ENCODE measurements around the gene MAGEB6.
"Not testable (repeated sequence)": the region's sequence is repeated elsewhere in the genome, so short reads cannot be mapped to it uniquely, and the experiment has no call there.

MAGEB6 gene, protein sequence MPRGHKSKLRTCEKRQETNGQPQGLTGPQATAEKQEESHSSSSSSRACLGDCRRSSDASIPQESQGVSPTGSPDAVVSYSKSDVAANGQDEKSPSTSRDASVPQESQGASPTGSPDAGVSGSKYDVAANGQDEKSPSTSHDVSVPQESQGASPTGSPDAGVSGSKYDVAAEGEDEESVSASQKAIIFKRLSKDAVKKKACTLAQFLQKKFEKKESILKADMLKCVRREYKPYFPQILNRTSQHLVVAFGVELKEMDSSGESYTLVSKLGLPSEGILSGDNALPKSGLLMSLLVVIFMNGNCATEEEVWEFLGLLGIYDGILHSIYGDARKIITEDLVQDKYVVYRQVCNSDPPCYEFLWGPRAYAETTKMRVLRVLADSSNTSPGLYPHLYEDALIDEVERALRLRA

DNA sequence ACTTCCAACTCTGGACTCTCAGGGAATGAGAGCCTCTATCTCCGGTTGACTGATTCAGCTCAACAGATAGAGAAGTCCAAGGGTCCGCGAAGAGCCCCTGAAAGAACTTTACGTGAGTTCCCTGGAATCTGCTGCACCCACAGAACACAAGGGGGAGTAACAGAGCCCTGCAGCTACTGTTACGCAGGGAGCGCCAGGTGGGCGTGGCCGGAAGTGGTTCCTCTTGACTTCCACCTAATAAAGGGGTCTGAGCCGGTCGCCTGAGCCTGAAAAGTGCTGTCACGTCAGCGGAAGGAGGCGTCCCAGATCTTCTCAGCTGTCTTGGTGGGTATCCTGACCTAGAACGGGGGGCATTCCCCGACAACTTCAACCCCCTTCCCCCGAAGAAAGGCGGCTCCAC is at the start of gene MAGEB6:
Gene MAGEB6 (plus strand): TSS at position 237 of the 400 bp plus-strand sequence. CDS start 1,407 bp downstream, outside the sequence.
- H3K4me1 Mint-ChIP-seq (ENCODE audit: low read depth), result no peaks in the 10 kb centered on the region
- no peaks in the 10 kb centered on the region for H3K36me3 Mint-ChIP-seq (ENCODE audit: low read depth)
- no peak within 1 kb of the TSS for H3K4me3 Mint-ChIP-seq
- no peaks in the 10 kb centered on the region for H3K27me3 Mint-ChIP-seq (ENCODE audit: low read depth)
- H3K27ac Mint-ChIP-seq, result no peak within 1 kb of the TSS
- H3K9me3 Mint-ChIP-seq, result peaks cover 6% of the 10 kb centered on the region

DNA sequence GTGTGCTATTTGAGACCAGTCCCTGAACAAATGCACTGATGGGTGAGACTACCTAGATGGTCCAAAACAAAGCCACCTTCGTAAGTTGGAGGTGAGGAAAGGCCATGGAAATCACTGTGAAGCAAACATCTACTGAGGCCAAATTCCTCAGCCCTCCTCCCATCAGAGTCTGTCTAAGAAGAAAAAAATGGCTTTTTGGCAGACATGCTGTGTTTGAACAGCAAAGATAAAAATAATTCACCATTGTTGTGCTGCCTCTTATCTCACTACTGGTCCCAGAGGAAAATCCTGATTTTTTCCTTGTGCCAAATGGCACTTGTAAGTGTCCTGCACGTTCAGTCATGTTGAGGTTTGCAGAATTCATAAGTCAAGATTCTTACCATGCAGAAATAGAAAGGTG is 46.2 kb upstream of the MAGEB6 start:
- no peak overlapping the region for H3K4me3 Mint-ChIP-seq
- H3K36me3 Mint-ChIP-seq (ENCODE audit: low read depth), result no peaks in the 10 kb centered on the region
- no peaks in the 10 kb centered on the region for H3K27me3 Mint-ChIP-seq (ENCODE audit: low read depth)
- H3K4me1 Mint-ChIP-seq (ENCODE audit: low read depth), result no peaks in the 10 kb centered on the region
- no peak overlapping the region for H3K27ac Mint-ChIP-seq
- no peaks in the 10 kb centered on the region for H3K9me3 Mint-ChIP-seq

DNA sequence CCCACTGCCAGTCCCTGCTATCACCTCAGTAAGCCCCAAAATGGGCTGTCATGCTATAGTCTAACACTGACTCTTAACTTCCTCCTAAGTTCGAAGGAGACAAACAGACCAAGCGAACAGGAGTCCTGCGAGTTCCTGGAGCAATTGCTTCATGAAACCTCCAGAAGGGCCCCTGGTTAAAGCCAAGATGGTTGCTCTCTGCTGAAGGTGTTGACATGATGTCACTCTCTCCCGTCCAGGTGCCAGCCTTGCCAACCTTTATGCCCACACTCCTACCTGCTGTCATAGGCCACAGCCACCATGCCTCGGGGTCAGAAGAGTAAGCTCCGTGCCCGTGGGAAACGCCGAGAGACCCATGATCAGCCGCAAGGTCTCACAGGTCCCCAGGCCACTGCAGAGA is 31.9 kb upstream of the MAGEB6 start, which contains the start of gene MAGEB6B:
Gene MAGEB6B (plus strand): TSS at position 301 of the 400 bp plus-strand sequence. CDS start 0 bp downstream, at position 301.
- Mint-ChIP-seq H3K9me3 (peaks cover 3% of the 10 kb centered on the region), H3K4me3 (no peak within 1 kb of the TSS), H3K36me3 (ENCODE audit: low read depth) (no peaks in the 10 kb centered on the region), H3K27ac (no peak within 1 kb of the TSS), H3K27me3 (ENCODE audit: low read depth) (no peaks in the 10 kb centered on the region), H3K4me1 (ENCODE audit: low read depth) (no peaks in the 10 kb centered on the region)

DNA sequence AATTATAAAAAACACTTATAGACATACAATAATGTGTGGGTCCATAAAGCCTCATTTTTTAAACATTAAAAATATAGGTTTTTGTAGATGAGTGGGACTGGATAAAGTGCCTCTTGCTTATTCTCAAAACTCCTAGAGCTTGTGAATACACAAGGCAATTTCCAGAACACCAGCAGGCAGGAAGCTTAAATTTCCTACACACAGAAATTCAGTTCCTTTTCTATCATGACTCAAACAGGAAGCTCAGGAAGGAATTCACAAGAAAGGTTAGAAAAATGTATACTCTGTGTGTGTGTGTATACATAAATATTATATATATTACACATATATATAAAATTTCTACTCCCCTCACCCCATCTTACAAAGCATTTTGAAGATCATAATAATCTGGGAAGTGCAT is 11.3 kb downstream of the MAGEB6 start:
- no peaks in the 10 kb centered on the region for H3K27me3 Mint-ChIP-seq (ENCODE audit: low read depth)
- H3K4me1 Mint-ChIP-seq (ENCODE audit: low read depth), result no peaks in the 10 kb centered on the region
- no peaks in the 10 kb centered on the region for H3K36me3 Mint-ChIP-seq (ENCODE audit: low read depth)
- no peaks in the 10 kb centered on the region for H3K9me3 Mint-ChIP-seq
- no peak overlapping the region for H3K27ac Mint-ChIP-seq
- no peak overlapping the region for H3K4me3 Mint-ChIP-seq

DNA sequence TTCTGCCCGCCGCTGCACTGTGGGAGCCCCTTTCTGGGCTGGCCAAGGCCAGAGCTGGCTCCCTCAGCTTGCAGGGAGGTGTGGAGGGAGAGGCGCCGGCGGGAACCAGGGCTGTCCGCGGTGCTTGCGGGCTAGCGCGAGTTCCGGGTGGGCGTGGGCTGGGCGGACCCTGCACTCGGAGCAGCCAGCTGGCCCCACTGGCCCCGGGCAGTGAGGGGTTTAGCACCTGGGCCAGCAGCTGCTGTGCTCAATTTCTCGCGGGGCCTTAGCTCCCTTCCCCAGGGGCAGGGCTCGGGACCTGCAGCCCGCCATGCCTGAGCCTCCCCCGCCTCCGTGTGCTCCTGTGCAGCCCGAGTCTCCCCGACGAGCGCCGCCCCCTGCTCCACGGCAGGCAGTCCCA is 12.5 kb downstream of the MAGEB6 start:
- H3K9me3 Mint-ChIP-seq; H3K36me3 Mint-ChIP-seq (ENCODE audit: low read depth); H3K27me3 Mint-ChIP-seq (ENCODE audit: low read depth); H3K27ac Mint-ChIP-seq; H3K4me3 Mint-ChIP-seq; H3K4me1 Mint-ChIP-seq (ENCODE audit: low read depth): not testable (repeated sequence)

DNA sequence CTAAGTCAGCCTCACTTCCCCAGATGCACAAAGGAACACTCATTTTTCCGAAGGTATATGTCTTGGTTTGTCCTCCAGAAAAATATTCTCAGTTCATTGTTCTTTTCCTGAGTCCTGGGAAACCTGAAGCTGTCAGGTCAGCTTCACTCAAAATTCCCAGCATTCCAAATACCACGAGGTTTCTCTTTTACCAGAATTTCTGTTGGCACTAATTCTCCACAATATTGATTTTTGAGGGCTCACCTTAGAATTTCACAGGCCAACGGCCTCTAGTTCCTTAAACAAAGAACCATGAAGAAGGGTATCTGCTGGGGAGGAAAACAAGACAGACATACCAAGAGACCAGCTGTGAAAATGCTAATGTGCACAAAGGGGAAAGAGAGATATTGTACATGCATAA is 15.8 kb downstream of the MAGEB6 start:
- Mint-ChIP-seq H3K9me3 (peaks cover under 1% of the 10 kb centered on the region), H3K27ac (no peak overlapping the region), H3K36me3 (ENCODE audit: low read depth) (no peaks in the 10 kb centered on the region), H3K4me3 (no peak overlapping the region), H3K27me3 (ENCODE audit: low read depth) (no peaks in the 10 kb centered on the region), H3K4me1 (ENCODE audit: low read depth) (no peaks in the 10 kb centered on the region)

DNA sequence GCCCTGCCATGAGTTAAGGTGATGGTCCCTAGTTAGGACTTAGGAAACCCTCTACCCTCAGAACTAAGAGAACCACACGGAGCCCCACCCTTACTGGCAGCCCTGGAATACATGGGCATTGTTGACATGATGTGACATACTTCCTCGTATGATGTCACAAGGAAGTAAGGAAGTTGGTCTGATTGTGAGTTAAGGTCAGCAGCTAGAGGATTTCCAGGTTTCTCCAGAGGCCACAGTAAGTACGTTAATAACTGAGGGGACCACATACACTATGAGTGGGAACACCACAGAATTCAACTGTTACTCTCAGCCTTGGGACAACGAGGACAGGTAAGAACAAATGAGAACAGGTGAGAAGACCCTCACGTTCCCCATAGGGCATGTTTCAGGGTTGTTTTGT is 23.6 kb downstream of the MAGEB6 start, which contains the start of gene MAGEB5:
Gene MAGEB5 (plus strand): TSS at position 301 of the 400 bp plus-strand sequence. CDS start 1,133 bp downstream, outside the sequence.
- Mint-ChIP-seq H3K4me3 (no peak within 1 kb of the TSS), H3K4me1 (ENCODE audit: low read depth) (no peaks in the 10 kb centered on the region), H3K36me3 (ENCODE audit: low read depth) (no peaks in the 10 kb centered on the region), H3K9me3 (peaks cover 4% of the 10 kb centered on the region), H3K27ac (no peak within 1 kb of the TSS), H3K27me3 (ENCODE audit: low read depth) (no peaks in the 10 kb centered on the region)

DNA sequence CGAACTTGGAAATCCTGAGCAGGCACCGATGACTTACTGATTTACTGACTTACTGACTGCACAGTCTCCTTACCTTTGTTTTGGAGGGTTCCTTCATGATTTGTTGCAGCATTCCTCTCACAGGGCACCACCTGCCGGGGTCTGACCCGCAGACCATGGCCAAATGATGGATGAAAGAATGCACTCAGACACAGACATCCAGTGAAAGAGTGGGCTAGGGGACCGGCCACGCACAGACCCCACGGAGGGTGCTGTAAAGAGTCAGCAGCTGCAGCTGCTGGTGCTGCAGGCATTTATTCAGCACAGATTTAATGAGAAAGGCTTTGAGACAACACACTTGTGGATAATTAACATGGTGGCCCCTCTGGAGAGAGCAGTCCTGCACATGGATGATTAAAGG is 27.1 kb downstream of the MAGEB6 start:
- Mint-ChIP-seq H3K4me1 (ENCODE audit: low read depth) (no peaks in the 10 kb centered on the region), H3K27me3 (ENCODE audit: low read depth) (no peaks in the 10 kb centered on the region), H3K36me3 (ENCODE audit: low read depth) (no peaks in the 10 kb centered on the region), H3K27ac (no peak overlapping the region), H3K9me3 (no peaks in the 10 kb centered on the region), H3K4me3 (no peak overlapping the region)

DNA sequence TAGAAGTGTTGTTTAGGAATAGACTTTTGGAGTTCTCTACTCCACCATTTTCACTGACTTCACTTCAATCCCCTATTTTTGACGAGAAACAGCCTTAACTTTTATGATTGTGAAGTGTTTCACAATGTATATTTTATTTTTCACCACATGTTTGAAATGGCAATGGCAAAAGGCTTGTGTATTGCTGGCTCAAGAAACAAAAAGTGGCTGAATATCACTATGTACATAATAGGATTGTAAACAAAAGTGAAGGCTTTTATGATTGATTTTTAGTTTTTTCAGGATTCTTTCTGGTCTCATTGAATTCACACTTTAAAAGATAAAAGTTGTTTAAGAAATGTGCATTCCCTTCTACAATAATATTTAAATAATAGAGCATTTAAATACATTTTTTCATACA is 41.9 kb downstream of the MAGEB6 start:
- no peak overlapping the region for H3K27ac Mint-ChIP-seq
- H3K27me3 Mint-ChIP-seq (ENCODE audit: low read depth), result no peaks in the 10 kb centered on the region
- peaks cover 4% of the 10 kb centered on the region for H3K9me3 Mint-ChIP-seq
- H3K36me3 Mint-ChIP-seq (ENCODE audit: low read depth), result no peaks in the 10 kb centered on the region
- H3K4me1 Mint-ChIP-seq (ENCODE audit: low read depth), result no peaks in the 10 kb centered on the region
- no peak overlapping the region for H3K4me3 Mint-ChIP-seq
